Hepatocyte (in vitro differentiated cells): ENCODE results near the gene OR9G1. TPM values are rescaled to one million over a fixed set of nuclear protein-coding genes. Genes with fewer than 3 reads are reported as not detected.
"Not testable (repeated sequence)": the region's sequence is repeated elsewhere in the genome, so short reads cannot be mapped to it uniquely, and the experiment has no call there.

ENCODE experiments used
- DNase-seq: peaks from one replicate; pipeline ENCODE4 v3.0.0-alpha.2; 2016; ENCODE audit warnings: low spot score
- H2AFZ ChIP-seq: fragments of 200-600 bp; sonication (generic); 2 replicates; pipeline ENCODE4 v1.6.0; 2016; ENCODE audit warnings: antibody characterized with exemption, mild to moderate bottlenecking
- H3K27ac ChIP-seq: fragments of 200-600 bp; sonication (generic); 2 replicates; pipeline ENCODE4 v1.5.1; 2016; ENCODE audit warnings: mild to moderate bottlenecking
- H3K27me3 ChIP-seq: fragments of 200-600 bp; sonication (generic); 2 replicates; pipeline ENCODE4 v1.6.1; 2016
- H3K36me3 ChIP-seq: fragments of 200-600 bp; sonication (generic); replicated peaks from 2 replicates; pipeline ENCODE4 v1.5.1; 2016; ENCODE audit warnings: low read depth; ENCODE audit not compliant: insufficient read depth
- H3K4me1 ChIP-seq: fragments of 200-600 bp; sonication (generic); 2 replicates; pipeline ENCODE4 v1.5.1; 2016; ENCODE audit warnings: mild to moderate bottlenecking, moderate library complexity; ENCODE audit not compliant: insufficient read depth
- H3K4me2 ChIP-seq: fragments of 200-600 bp; sonication (generic); 2 replicates; pipeline ENCODE4 v1.6.0; 2016
- H3K4me3 ChIP-seq: fragments of 200-600 bp; sonication (generic); 2 replicates; pipeline ENCODE4 v1.5.1; 2016; ENCODE audit warnings: mild to moderate bottlenecking
- H3K79me2 ChIP-seq: fragments of 200-600 bp; sonication (generic); 2 replicates; pipeline ENCODE4 v1.6.0; 2017; ENCODE audit warnings: mild to moderate bottlenecking
- H3K9me2 ChIP-seq: fragments of 200-600 bp; sonication (generic); replicated peaks from 2 replicates; pipeline ENCODE4 v1.6.0; 2017; ENCODE audit warnings: mild to moderate bottlenecking; ENCODE audit not compliant: insufficient read depth
- H3K9me3 ChIP-seq: fragments of 200-600 bp; sonication (generic); 2 replicates; pipeline ENCODE4 v1.5.1; 2016; ENCODE audit warnings: low read depth, mild to moderate bottlenecking
- H4K20me1 ChIP-seq: fragments of 200-600 bp; sonication (generic); 2 replicates; pipeline ENCODE4 v1.6.0; 2016; ENCODE audit warnings: mild to moderate bottlenecking; ENCODE audit not compliant: insufficient read depth, poor library complexity, severe bottlenecking
- EZH2 ChIP-seq: fragments of 200-600 bp; sonication (generic); IDR thresholded peaks from 2 replicates; pipeline ENCODE4 v1.6.1; 2016; ENCODE audit warnings: antibody characterized with exemption, mild to moderate bottlenecking, borderline replicate concordance
- EZH2phosphoT487 ChIP-seq: fragments of 200-600 bp; sonication (generic); IDR thresholded peaks from one replicate; pipeline ENCODE4 v1.6.1; 2018; ENCODE audit warnings: antibody characterized with exemption, mild to moderate bottlenecking, low read depth, moderate library complexity; ENCODE audit not compliant: unreplicated experiment, severe bottlenecking
- WGBS: methylation state at CpG from one replicate; pipeline ENCODE4 v1.1.6; 2016; ENCODE audit warnings: low lambda C conversion rate; ENCODE audit errors: missing lambda C conversion rate; 5-methylcytosine and 5-hydroxymethylcytosine counted together
- polyA plus RNA-seq: library from polyadenylated mRNA; unstranded; fragments of >200 nt; fragmentation: Nextera tagmentation; extraction: Ambion mirVana; gene quantifications from 2 replicates; pipeline ENCODE4 v1.2.1, GENCODE V29; 2016
- total RNA-seq: library from RNA; depleted of rRNA; stranded (reverse); fragments of >200 nt; gene quantifications from 2 replicates; pipeline ENCODE4 v1.2.3, GENCODE V29; 2014
- TF ChIP-seq, protein P1 (sequence below): fragments of 200-600 bp; sonication (generic); IDR thresholded peaks from 2 replicates; pipeline ENCODE4 v1.5.1; 2016; ENCODE audit warnings: antibody characterized with exemption, mild to moderate bottlenecking; ENCODE audit not compliant: poor library complexity

Gene OR9G1
- total and polyA plus RNA-seq, 2 experiments from 2014 or later: not detected

DNA sequence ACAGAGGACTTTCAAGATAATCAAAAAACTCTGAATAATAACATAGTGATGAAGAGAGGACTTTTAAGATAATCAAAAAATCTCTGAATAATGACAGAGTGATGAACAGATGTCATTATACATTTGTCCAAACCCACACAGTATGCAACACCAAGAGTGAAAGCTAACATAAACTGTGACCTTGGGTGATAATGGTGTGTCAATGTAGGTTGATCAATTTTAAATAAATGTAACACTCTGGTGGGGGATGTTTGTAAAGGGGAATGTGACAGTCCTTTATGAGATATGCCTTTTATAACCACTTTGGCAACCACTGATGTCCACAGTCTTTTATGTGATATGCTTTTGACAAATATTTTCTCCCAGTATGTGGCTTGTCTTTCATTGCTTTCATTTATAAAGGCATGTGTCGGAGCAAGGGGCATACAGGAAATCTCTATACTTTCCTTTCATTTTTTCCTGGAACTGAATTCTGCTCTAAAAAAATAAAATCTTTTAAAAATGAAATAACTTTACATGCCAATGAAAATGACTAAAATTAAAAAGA, 10.3 kb upstream of the OR9G1 start:
- H3K4me3 ChIP-seq: no peak overlapping the region
- no peaks in the 10 kb centered on the region for H3K27me3 ChIP-seq
- no peaks in the 10 kb centered on the region for H3K9me3 ChIP-seq
- no peaks in the 10 kb centered on the region for H3K36me3 ChIP-seq
- no peaks in the 10 kb centered on the region for H4K20me1 ChIP-seq
- H3K79me2 ChIP-seq: no peaks in the 10 kb centered on the region
- DNase-seq: no peak
- TF ChIP-seq EZH2phosphoT487: no peak
- no peak for TF ChIP-seq EZH2
- TF ChIP-seq, protein P1, sequence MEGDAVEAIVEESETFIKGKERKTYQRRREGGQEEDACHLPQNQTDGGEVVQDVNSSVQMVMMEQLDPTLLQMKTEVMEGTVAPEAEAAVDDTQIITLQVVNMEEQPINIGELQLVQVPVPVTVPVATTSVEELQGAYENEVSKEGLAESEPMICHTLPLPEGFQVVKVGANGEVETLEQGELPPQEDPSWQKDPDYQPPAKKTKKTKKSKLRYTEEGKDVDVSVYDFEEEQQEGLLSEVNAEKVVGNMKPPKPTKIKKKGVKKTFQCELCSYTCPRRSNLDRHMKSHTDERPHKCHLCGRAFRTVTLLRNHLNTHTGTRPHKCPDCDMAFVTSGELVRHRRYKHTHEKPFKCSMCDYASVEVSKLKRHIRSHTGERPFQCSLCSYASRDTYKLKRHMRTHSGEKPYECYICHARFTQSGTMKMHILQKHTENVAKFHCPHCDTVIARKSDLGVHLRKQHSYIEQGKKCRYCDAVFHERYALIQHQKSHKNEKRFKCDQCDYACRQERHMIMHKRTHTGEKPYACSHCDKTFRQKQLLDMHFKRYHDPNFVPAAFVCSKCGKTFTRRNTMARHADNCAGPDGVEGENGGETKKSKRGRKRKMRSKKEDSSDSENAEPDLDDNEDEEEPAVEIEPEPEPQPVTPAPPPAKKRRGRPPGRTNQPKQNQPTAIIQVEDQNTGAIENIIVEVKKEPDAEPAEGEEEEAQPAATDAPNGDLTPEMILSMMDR: no peak
- no peaks in the 10 kb centered on the region for H3K9me2 ChIP-seq
- no peak overlapping the region for H3K4me2 ChIP-seq
- H3K27ac ChIP-seq: no peak overlapping the region
- no peak overlapping the region for H2AFZ ChIP-seq
- H3K4me1 ChIP-seq: no peaks in the 10 kb centered on the region
- WGBS: 82% methylated on average over 1 of the region's 1 CpG

DNA sequence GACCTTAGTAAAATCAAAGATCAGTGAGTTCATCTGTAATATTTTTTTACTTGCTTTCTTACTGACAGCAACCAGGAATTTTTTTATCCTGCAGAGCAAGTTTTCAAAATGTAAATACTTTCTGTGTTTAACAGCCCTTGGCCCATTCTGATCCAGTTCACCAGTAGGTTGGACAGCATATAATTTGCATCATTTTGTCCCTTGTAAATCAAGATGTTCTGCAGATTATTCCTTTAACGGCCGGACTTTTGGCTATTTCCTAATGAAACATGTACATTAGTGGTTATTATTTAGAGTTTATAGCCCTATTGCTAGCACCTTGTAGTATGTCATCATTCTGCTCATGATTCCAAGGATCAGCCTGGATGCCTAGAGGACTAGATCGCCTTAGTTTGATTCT, 7.7 kb upstream of the OR9G1 start:
- H3K27ac ChIP-seq, H4K20me1 ChIP-seq, H3K9me3 ChIP-seq, H3K4me3 ChIP-seq, DNase-seq, H3K36me3 ChIP-seq, H3K79me2 ChIP-seq, H2AFZ ChIP-seq, H3K4me2 ChIP-seq, H3K27me3 ChIP-seq, H3K9me2 ChIP-seq, H3K4me1 ChIP-seq: not testable (repeated sequence)
- 87% methylated on average over 3 of the region's 3 CpGs for WGBS

DNA sequence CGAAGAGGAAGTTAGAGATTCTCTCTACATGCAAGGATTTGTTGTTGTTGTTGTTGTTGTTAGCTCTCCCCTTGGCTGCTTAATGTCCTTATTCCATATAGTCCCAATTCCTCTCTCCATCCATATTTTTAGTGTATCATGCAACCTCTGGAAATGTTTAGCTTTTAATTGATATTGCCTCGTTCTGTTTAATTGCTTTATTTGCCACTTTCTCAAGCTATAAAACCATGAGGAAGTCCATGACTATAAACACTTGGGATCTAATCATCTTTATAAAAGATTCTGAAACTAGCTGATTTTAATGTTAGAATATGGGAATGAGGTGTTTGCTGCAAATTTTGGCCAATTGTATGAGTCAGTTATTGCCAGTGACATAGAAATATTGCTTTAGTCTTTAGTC, 5.5 kb upstream of the OR9G1 start:
- no peak for TF ChIP-seq EZH2
- no peak for TF ChIP-seq EZH2phosphoT487
- TF ChIP-seq, protein P1: no peak
- no peaks in the 10 kb centered on the region for H3K79me2 ChIP-seq
- DNase-seq: no peak
- no peaks in the 10 kb centered on the region for H4K20me1 ChIP-seq
- no peaks in the 10 kb centered on the region for H3K36me3 ChIP-seq
- no peak overlapping the region for H2AFZ ChIP-seq
- no peaks in the 10 kb centered on the region for H3K9me3 ChIP-seq
- no peak overlapping the region for H3K4me2 ChIP-seq
- no peaks in the 10 kb centered on the region for H3K27me3 ChIP-seq
- H3K27ac ChIP-seq: no peak overlapping the region
- no peaks in the 10 kb centered on the region for H3K9me2 ChIP-seq
- H3K4me1 ChIP-seq: no peaks in the 10 kb centered on the region
- WGBS: 91% methylated on average over 2 of the region's 2 CpGs
- H3K4me3 ChIP-seq: no peak overlapping the region

DNA sequence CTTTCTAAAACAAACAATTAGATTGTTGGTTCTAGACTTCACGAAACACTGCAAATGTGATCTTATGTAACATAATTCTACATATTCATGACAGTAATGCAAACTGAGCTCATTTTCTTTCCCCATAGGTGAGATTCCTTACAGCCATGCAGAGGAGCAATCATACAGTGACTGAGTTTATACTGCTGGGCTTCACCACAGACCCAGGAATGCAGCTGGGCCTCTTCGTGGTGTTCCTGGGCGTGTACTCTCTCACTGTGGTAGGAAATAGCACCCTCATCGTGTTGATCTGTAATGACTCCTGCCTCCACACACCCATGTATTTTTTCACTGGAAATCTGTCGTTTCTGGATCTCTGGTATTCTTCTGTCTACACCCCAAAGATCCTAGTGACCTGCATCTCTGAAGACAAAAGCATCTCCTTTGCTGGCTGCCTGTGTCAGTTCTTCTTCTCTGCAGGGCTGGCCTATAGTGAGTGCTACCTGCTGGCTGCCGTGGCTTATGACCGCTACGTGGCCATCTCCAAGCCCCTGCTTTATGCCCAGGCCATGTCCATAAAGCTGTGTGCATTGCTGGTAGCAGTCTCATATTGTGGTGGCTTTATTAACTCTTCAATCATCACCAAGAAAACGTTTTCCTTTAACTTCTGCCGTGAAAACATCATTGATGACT, 1.5 kb downstream of the OR9G1 start:
- H3K4me1 ChIP-seq: no peaks in the 10 kb centered on the region
- H3K4me2 ChIP-seq: no peak overlapping the region
- TF ChIP-seq EZH2phosphoT487: no peak
- TF ChIP-seq, protein P1: no peak
- TF ChIP-seq EZH2: no peak
- no peaks in the 10 kb centered on the region for H3K36me3 ChIP-seq
- H3K9me3 ChIP-seq: no peaks in the 10 kb centered on the region
- no peaks in the 10 kb centered on the region for H4K20me1 ChIP-seq
- no peak for DNase-seq
- H3K9me2 ChIP-seq: no peaks in the 10 kb centered on the region
- WGBS: 70% methylated on average over 10 of the region's 10 CpGs
- no peak overlapping the region for H2AFZ ChIP-seq
- H3K27ac ChIP-seq: no peak overlapping the region
- H3K27me3 ChIP-seq: no peaks in the 10 kb centered on the region
- H3K79me2 ChIP-seq: no peaks in the 10 kb centered on the region
- no peak overlapping the region for H3K4me3 ChIP-seq
